Small intestine (tissue), 7 donors: Measurements from ENCODE around the gene CDC42. TPM values are rescaled to one million over a fixed set of nuclear protein-coding genes. Genes with fewer than 3 reads are reported as not detected.
A peak's percentile ranks its signal among the peaks of the same experiment; 100 is the strongest.

Experiments used
- DNase-seq, 2 donors: peaks; one replicate each; pipeline versions ENCODE4 v3.0.0 to v3.0.0-alpha.2; 2013
- FAIRE-seq: peaks from 2 replicates; lab custom pipeline; 2012; peaks lifted over from hg19 to GRCh38; lab: Jason Lieb, UNC
- H3K27ac ChIP-seq, 3 donors: one replicate each; pipeline ENCODE4 v1.5.1; 2013; ENCODE audit warnings: low read length in 2 of 3, mild to moderate bottlenecking in 2 of 3, control low read depth in 1 of 3, inconsistent platforms in 1 of 3, low read depth in 1 of 3, moderate library complexity in 1 of 3
- H3K27me3 ChIP-seq, 3 donors: one replicate each; pipeline ENCODE4 v1.6.1; 2013; ENCODE audit warnings: low read length in 3 of 3, inconsistent platforms in 1 of 3; ENCODE audit not compliant: control insufficient read depth in 3 of 3, insufficient read depth in 3 of 3
- H3K36me3 ChIP-seq, 3 donors: one replicate each; pipeline ENCODE4 v1.6.1; 2013; ENCODE audit warnings: low read length in 3 of 3, inconsistent platforms in 1 of 3, low read depth in 1 of 3, mild to moderate bottlenecking in 1 of 3, moderate library complexity in 1 of 3; ENCODE audit not compliant: control insufficient read depth in 3 of 3, insufficient read depth in 2 of 3
- H3K4me1 ChIP-seq, 3 donors: one replicate each; pipeline ENCODE4 v1.6.1; 2013; ENCODE audit warnings: low read length in 2 of 3, inconsistent platforms in 1 of 3, low read depth in 1 of 3, mild to moderate bottlenecking in 1 of 3, moderate library complexity in 1 of 3; ENCODE audit not compliant: control insufficient read depth in 3 of 3, insufficient read depth in 2 of 3
- H3K4me3 ChIP-seq, 3 donors: one replicate each; pipeline ENCODE4 v1.5.1; 2013; ENCODE audit warnings: low read length in 3 of 3, control low read depth in 1 of 3, inconsistent platforms in 1 of 3, low read depth in 1 of 3, mild to moderate bottlenecking in 1 of 3, moderate library complexity in 1 of 3
- H3K9me3 ChIP-seq, 2 donors: one replicate each; pipeline ENCODE4 v1.6.1; 2013; ENCODE audit warnings: low read depth in 1 of 2, low read length in 1 of 2; ENCODE audit not compliant: control insufficient read depth in 2 of 2, insufficient read depth in 1 of 2
- whole genome bisulfite sequencing, 3 donors: extraction: QIAGEN DNeasy Blood & Tissue Kit; methylation state at CpG; one replicate each; pipeline ENCODE4 v1.1.7; 2013; 5-methylcytosine and 5-hydroxymethylcytosine counted together
- polyA plus RNA-seq, 4 donors: library from polyadenylated mRNA; stranded (reverse) in 3 of 4; unstranded in 1 of 4; fragments of 200-250 nt in 3 of 4; fragments of 120-200 nt in 1 of 4; gene quantifications; one replicate each; pipeline versions ENCODE4 v1.2.1 to v1.2.3, GENCODE V29; 2013
- donor health status: healthy with polysubstance abuse.
- donor health status: control.
- donor health status: control.
- donor health status: Bipolar disorder and iron deficiency.
- donor health status: healthy.

The CDC42 gene
- polyA plus RNA-seq, 4 donors, result 175 to 255 (median 235) TPM

DNA sequence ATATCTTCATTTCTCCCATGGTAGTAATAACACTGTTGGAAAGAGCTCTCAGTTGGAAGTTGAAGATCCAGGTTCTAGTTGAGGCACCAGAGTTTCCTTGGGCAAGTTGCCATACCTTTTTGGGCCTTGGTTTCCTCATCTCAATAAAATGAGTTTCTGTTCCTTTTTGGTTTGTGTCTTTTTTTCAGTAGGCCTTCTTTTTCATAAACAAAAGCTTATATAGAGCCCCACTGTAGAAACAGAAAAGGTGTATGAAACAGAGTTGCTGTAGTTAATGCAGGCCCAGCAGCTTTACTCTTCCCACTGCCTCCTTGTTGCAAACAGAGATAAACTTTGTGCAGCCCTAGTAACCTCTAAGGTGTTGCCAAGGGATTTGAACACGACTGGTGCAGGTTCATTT lies 48.7 kb downstream of the CDC42 start:
- 36 to 57% (median 53%) methylated on average over 1 of the region's 1 CpG for WGBS, 3 donors
- no peaks in the 10 kb centered on the region for H3K4me1 ChIP-seq
- H3K9me3 ChIP-seq, result no peaks in the 10 kb centered on the region
- no peak overlapping the region for H3K27ac ChIP-seq
- H3K36me3 ChIP-seq, result peaks cover 7 to 16% (median 13%) of the 10 kb centered on the region in 3 donors
- no peak overlapping the region for H3K4me3 ChIP-seq
- no peak for FAIRE-seq
- DNase-seq, result no peak
- no peaks in the 10 kb centered on the region for H3K27me3 ChIP-seq

DNA sequence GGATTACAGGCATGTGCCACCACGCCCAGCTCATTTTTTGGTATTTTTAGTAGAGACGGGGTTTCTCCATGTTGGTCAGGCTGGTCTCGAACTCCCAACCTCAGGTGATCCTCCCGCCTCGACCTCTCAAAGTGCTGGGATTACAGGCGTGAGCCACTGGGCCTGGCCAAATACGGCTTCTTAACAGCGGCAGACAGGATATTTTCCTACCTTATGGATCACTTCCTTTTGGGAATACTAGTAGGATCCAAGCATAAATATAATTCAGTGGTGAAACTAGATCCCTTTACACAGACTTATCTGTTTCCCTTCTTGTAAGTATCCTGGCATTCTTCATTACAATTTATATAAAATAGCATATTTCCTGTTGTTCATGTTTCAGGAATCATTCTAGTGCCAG lies 49.5 kb downstream of the CDC42 start:
- Histone ChIP-seq H3K4me3 (no peak overlapping the region), H3K27me3 (no peaks in the 10 kb centered on the region), H3K27ac (no peak overlapping the region), H3K9me3 (no peaks in the 10 kb centered on the region), H3K36me3 (peaks cover 7 to 14% (median 9%) of the 10 kb centered on the region in 3 donors), H3K4me1 (no peaks in the 10 kb centered on the region)
- FAIRE-seq, result no peak
- WGBS, 3 donors, result 86 to 95% (median 91%) methylated on average over 8 of the region's 8 CpGs
- no peak for DNase-seq

DNA sequence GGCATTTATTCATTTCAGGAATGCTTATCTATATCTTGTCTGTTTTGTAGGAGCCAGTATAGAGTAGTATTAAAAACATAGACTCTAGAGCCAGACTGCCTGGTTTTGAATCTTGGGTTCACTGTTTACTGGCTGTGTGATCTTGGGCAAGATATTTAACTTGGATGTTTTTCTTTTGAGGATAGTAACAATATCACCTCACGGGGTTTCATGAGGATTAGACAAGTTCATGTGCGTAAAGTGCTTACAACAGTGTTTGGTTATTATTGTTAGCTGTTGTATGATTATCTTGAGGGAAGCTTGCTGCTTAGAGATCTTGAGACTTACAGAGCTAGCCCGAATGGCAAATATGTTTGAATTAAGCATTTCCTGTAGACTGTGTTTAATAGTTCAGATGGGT lies 50.2 kb downstream of the CDC42 start:
- no peak for FAIRE-seq
- Histone ChIP-seq H3K4me3 (no peak overlapping the region), H3K9me3 (no peaks in the 10 kb centered on the region), H3K27me3 (no peaks in the 10 kb centered on the region), H3K27ac (no peak overlapping the region), H3K4me1 (no peaks in the 10 kb centered on the region), H3K36me3 (peaks cover 5 to 12% (median 7%) of the 10 kb centered on the region in 3 donors)
- 64 to 68% (median 65%) methylated on average over 3 of the region's 3 CpGs for WGBS, 3 donors
- DNase-seq, result no peak

DNA sequence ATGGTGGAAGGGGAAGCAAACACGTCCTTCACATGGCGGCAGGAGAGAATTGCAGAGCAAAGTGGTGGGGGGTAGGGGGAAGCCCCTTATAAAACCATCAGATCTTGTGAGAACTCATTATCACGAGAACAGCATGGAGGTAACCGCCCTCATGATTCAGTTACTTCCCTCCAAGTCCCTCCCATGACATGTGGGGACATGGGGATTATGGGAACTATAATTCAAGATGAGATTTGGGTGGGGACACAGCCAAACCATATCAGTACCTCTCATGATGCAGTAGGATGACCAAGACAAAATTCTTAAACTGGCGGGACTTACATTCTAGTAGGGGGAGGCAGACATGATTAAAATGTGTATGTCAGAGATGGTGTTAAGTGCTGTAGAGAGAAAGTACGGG lies 51.6 kb downstream of the CDC42 start:
- H3K4me1 ChIP-seq, result peaks cover 0 to 6% (median 3%) of the 10 kb centered on the region in 3 donors
- H3K9me3 ChIP-seq, result no peaks in the 10 kb centered on the region
- DNase-seq, result no peak
- H3K36me3 ChIP-seq, result peaks cover 2 to 7% (median 6%) of the 10 kb centered on the region in 3 donors
- no peak for FAIRE-seq
- 80 to 89% (median 85%) methylated on average over 6 of the region's 6 CpGs for WGBS, 3 donors
- H3K27me3 ChIP-seq, result no peaks in the 10 kb centered on the region
- no peak overlapping the region for H3K4me3 ChIP-seq
- H3K27ac ChIP-seq, result no peak overlapping the region

DNA sequence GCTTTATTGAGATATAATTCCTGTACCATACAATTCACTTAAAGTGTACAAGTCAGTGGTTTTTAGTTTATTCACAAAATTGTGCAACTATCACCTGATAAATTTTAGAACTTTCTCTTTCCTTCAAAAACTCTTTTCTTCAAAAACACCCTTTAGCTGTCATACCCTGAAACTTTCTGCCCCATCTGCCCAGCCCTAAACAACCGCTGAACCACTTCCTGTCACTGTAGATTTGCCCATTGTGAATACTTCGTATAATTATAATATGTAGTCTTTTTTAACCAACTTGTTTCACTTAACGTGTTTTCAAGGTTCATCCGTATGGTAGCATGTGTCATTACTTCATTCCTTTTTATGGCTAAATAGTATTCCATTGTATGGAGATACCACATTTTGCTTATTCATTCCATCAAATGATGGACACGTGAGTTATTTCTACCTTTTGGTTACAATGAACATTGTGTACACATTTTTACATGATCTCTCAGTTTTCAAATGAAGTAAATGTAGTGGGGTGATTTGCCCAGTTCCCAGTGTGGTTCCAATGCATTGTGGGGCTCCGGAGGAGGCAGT lies 52.4 kb downstream of the CDC42 start:
- Histone ChIP-seq H3K4me3 (no peak overlapping the region), H3K27ac (no peak overlapping the region), H3K9me3 (no peaks in the 10 kb centered on the region), H3K4me1 (peaks cover 0 to 6% (median 3%) of the 10 kb centered on the region in 3 donors), H3K27me3 (no peaks in the 10 kb centered on the region), H3K36me3 (peaks cover 0 to 6% (median 5%) of the 10 kb centered on the region in 3 donors)
- FAIRE-seq (no peak), DNase-seq (peak in 1 of 2 donors; percentile 21)
- 74 to 90% (median 81%) methylated on average over 6 of the region's 6 CpGs for WGBS, 3 donors

DNA sequence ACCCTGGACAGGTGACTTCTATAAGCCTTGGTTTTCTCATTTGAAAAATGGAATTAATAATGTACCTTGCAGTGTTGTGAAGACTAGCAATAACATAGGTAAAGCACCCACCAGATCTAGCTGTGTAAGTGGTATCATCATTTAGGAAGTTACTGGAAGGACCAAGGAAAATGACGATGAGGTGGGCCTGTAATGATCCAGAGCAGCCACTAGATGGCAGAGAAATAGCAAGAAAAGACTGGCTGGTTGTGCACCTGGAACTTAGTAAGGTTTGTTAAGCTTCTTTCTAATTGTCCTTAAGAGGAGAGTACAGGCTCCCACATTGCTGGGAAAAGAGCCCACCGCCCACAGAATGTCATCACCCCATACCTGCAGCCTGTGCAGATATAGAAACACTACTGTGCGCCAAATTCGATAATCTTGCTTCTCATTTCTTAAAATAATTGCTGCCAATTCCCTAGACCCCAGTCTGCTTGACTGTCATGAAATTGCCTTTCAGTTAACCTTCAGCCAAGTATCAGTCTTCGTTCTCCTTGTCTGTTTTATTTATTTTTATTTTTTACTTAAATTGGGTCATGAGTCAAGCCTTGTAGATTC lies 53.2 kb downstream of the CDC42 start:
- FAIRE-seq (no peak), DNase-seq (peak; percentile 51 to 68)
- H3K27ac ChIP-seq, result no peak overlapping the region
- H3K9me3 ChIP-seq, result no peaks in the 10 kb centered on the region
- no peaks in the 10 kb centered on the region for H3K27me3 ChIP-seq
- H3K36me3 ChIP-seq, result peaks cover 0 to 6% (median 4%) of the 10 kb centered on the region in 3 donors
- 60 to 64% (median 63%) methylated on average over 5 of the region's 5 CpGs for WGBS, 3 donors
- no peak overlapping the region for H3K4me3 ChIP-seq
- peaks cover 0 to 6% (median 3%) of the 10 kb centered on the region in 3 donors for H3K4me1 ChIP-seq

DNA sequence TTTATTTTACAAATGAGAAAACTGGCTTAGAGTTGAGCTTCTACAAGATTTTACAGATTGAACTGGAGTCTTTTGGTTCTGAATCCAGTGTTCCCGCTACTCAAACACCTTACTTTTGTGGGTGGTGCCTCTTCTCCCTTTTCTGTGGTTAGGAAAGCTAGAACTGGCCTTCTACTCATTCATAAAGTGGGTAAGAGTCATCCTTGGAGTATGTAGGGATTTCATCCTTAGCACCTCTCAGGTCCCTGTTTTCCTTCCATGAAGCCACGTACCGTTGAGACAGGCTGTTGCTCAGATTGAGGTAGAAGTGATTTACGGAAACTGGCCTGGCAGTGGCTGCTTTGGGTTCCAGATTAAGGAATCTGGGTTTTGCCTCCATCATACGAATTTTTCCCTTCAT lies 54.6 kb downstream of the CDC42 start:
- Histone ChIP-seq H3K4me1 (peaks cover 0 to 9% (median 3%) of the 10 kb centered on the region in 3 donors), H3K36me3 (peaks cover 0 to 12% (median 4%) of the 10 kb centered on the region in 3 donors), H3K27ac (no peak overlapping the region), H3K27me3 (no peaks in the 10 kb centered on the region), H3K4me3 (no peak overlapping the region), H3K9me3 (no peaks in the 10 kb centered on the region)
- FAIRE-seq, result no peak
- no peak for DNase-seq
- 91 to 98% (median 93%) methylated on average over 5 of the region's 5 CpGs for WGBS, 3 donors

DNA sequence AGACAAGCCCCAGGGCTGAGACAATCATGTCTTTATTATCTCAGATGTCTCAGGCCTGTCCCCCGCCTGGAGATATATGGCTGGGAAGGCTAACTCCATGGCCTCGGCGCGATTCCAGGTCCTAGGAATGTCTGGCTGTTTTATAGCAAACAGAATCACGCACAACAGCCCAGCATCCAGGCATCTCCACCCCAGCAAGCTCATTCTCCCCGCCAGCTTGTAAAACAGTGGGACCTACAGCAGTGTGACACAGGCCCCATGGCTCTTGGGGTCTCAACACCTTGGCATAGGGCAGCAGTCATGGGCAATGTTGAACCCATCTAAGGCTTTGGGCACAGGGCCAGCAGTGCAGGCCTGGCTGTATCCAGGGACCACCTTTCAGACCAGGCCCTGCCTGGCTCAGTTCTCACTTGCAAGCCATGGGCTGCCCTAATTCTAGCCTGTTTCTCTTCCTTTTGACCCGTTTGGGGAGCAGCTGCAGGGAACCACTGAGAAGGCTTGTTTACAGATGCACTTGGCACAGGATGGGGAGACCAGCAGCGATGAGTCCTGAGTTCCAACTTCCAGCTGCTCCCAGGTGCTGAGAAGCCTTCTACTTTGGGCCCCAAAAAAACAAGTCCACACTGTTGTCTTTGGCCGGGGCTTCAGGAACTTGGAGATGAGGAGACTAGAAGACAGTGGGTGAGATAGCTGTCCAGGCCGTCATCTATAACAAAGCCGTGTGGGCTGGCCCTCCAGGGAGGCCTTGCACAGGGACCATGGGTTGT lies 56.0 kb downstream of the CDC42 start:
- FAIRE-seq (no peak), DNase-seq (peak in 1 of 2 donors; percentile 19)
- WGBS, 3 donors, result 61 to 81% (median 79%) methylated on average over 11 of the region's 11 CpGs
- Histone ChIP-seq H3K36me3 (peaks cover 0 to 21% (median 0%) of the 10 kb centered on the region in 3 donors), H3K4me3 (no peak overlapping the region), H3K27me3 (no peaks in the 10 kb centered on the region), H3K27ac (peak overlapping the region in 1 of 3 donors; percentile 41), H3K9me3 (no peaks in the 10 kb centered on the region), H3K4me1 (peaks cover 0 to 9% (median 3%) of the 10 kb centered on the region in 3 donors)
